A549 (cell line): ENCODE results near the gene RNF32.

Experiments
- CEBPB ChIP-seq, 2 experiments: fragments of >200 bp in 1 of 2; sonication (Bioruptor Twin) in 1 of 2; formaldehyde crosslinking in 1 of 2; IDR thresholded peaks; 2 replicates each; pipeline ENCODE4 v1.6.1; 2012 to 2016
- CTCF ChIP-seq: fragments of >200 bp; sonication (Bioruptor Twin); formaldehyde crosslinking; IDR thresholded peaks from 3 replicates; pipeline ENCODE4 v1.5.1; 2016
- KDM1A ChIP-seq: fragments of 200-600 bp; sonication (generic); IDR thresholded peaks from 2 replicates; pipeline ENCODE4 v1.6.1; 2016; ENCODE audit warnings: low read depth, mild to moderate bottlenecking
- POLR2AphosphoS2 ChIP-seq: conservative IDR thresholded peaks from 2 replicates; pipeline ENCODE4 v1.6.1; 2012; ENCODE audit warnings: low read length, improper control_type of control experiment, inconsistent platforms
- RAD21 ChIP-seq, 2 experiments: fragments of >200 bp in 1 of 2; sonication (Bioruptor Twin) in 1 of 2; formaldehyde crosslinking in 1 of 2; IDR thresholded peaks in 1 of 2; conservative IDR thresholded peaks in 1 of 2; 2 replicates in 1 of 2; 3 replicates in 1 of 2; pipeline ENCODE4 v1.6.1; 2012 to 2018; ENCODE audit warnings: inconsistent platforms in 1 of 2
- RFX5 ChIP-seq: fragments of 450-650 bp; IDR thresholded peaks from 2 replicates; pipeline ENCODE4 v1.7.1; 2014; ENCODE audit warnings: antibody characterized with exemption, mild to moderate bottlenecking, moderate library complexity

GRCh38 chr7:156702399-156702798, 61.8 kb downstream of the RNF32 start:
- TF ChIP-seq CTCF (no peak), KDM1A (no peak), CEBPB (IDR thresholded peaks at IDR 0.05) (no peak), RFX5 (no peak), POLR2AphosphoS2 (no peak), RAD21 (conservative IDR thresholded peaks at IDR 0.05 in 1 of 2, IDR thresholded peaks at IDR 0.05 in 1 of 2) (no peak)
